HG03139 (cell line): ENCODE results near the gene DLG5.
"Not testable (repeated sequence)": the region's sequence is repeated elsewhere in the genome, so short reads cannot be mapped to it uniquely, and the experiment has no call there.

Experiments
- ATAC-seq: cut with Tn5 transposase; IDR thresholded peaks from one replicate; pipeline ENCODE4 v1.9.1; 2021; ENCODE audit not compliant: unreplicated experiment

DLG5 gene

DNA sequence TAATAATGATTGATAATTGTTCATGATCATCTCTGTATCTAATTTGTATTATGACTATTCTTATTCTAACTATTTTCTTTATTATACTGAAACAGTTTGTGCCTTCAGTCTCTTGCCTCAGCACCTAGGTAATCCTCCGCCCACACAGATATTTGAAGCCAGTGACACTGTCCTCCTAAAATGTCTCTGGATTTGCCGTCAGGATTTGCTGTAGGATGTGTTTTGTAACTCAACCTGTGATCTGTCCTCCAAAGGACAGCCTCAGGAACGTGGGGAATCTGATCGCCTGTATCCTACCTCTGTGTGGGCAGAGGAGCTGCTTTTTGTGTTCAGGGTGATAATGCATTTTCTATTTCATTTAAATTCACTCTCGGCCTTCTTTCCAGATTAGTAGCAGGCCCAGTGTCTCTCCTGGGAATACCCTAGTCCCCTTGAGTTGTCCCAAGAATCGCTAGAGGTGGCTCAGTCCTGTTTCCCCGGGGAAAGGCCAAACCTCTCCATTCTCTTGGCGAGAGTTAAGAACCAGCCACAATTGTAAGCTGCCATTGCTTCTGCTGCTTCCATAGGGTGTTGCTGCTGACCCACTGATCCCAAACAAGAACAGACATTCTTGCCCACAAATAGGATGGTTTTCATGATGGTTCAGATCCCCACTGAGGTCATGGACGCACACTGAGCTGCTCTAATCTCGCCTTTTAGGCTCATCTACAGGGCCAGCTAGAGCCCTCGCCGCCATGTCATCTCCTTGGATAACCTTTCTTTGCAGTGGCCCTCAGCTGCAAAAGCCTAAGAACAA, 152.7 kb downstream of the DLG5 start:
- ATAC-seq, result no peak

DNA sequence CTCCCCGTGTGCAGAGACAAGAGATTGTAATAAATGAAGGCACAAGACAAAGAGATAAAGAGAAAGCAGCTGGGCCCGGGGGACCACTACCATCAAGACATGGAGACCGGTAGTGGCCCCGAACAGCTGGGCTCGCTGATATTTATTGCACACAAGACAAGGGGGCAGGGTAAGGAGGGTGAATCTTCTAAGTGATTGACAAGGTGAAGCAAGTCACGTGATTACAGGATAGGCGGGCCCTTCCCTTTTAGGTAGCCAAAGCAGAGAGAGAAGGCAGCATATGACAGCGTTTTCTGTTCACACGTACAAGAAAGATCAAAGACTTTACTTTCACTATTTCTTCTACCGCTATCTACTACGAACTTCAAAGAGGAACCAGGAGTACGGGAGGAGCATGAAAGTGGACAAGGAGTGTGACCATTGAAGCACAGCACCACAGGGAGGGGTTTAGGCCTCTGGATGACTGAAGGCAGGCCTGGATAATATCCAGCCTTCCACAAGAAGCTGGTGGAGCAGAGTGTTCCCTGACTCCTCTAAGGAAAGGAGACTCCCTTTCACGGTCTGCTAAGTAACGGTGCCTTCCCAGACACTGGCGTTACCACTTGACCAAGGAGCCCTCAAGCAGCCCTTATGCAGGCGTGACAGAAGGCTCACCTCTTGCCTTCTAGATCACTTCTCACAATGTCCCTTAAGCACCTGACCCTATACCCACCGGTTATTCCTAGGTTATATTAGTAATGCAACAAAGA, 153.5 kb downstream of the DLG5 start:
- ATAC-seq, result not testable (repeated sequence)

DNA sequence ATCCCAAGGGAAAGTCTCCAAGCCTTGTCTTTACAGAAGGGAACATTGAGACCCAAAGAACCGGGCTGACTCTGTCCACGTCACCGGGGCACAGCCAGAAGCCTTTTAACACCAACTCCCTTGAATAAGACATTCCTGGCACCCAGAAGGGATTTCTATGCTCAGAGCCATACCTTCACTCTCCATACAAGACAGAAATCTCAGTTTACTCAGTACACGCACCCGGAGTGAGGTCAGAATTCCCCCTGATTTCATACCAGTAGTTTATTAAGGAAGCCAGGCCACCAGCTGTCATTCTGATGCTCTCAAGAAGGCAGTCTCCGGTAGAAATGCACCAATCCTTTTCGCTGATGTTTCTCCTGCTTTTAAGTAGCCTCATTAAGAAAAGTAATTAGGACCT, 154.7 kb downstream of the DLG5 start:
- ATAC-seq, result no peak

DNA sequence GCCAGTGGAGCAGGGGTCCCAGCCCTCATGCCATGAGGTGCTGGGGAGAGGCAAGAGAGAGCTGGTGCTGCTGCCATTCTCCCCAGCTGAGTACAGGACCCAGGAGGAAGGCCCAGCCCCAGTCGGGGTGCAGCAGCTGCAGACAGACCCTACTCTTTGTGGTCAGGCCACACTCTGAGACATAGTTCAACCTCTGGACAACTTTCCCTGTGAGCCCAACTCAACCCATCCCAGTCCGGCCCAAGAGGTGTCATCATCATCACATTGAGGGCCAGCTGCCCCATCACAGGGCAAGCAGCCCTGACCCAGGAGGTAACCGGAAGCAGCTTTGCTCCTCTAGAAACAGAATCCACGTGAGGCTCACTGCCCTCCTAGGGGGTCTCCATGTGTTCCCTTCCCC, 155.1 kb downstream of the DLG5 start:
- no peak for ATAC-seq

DNA sequence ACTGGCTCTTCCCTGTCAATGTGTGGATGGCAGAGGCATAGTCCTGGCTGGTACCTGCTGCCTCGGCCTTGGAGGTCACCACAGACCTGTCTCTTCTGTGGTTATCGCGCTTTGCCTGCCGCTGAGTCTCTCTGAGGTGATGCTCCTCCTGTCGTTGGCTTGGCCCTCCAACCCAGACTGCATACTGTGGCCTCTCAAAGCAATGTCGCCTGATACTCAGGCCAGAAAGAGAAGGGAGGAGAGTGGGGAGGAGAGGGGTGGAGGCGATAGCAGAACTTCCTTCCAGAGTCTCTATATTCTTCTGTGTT, 155.7 kb downstream of the DLG5 start:
- ATAC-seq, result no peak

DNA sequence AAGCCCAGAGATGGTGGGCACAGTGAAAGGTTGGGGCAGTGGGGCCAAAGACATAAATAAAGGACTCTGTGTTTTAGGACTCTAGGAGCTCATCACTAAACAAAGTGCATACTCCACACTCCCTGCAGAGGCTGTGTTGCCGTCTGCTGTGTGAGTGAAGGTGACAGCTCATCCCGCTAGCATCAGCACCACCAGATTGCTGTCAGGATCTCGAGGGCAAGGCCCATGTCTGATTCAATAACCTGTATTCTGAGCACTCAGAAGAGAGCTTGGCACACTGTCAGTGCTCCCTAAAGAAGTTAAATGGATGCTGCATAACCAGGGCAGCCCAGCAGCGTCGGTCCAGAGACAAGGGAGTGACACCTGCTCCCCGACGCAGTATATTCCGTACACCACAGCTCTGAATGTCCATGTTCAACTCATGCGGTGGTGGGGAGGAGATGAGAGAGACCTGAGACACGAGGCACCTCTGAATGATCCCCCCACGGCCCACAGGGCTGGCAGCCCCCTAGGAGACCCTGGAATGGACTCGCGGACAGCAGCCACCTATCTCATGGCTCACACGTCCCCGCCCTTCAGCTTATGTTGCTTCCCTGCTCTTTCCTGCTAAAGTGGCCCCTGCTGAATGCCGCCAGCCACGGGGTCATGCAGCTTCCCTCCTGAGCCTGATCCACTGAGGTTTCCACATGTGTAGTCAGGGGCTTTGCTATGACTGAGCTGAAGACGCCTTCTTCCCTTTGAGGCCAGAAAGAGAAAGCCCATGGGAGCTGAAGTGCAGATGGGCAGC, 156.3 kb downstream of the DLG5 start:
- ATAC-seq, result no peak

DNA sequence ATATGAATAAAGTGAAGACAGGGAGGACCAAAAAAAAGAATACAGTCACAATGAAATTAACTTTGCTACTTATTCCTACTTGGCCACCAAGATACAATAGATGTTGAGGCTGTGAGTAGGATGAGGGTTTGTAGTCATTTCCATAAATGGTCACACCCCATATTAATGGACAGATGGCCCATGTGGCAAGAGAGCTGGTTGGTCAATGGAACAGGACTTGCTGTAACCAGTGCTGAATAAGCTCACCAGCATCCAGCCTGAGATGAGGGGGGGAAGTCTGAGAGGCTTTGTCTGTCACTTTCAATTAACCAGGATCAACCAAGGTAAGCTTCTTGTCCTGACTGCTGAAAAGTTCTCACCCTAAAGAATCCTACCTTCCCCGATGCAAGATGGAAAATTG, 158.5 kb downstream of the DLG5 start:
- ATAC-seq, result no peak

DNA sequence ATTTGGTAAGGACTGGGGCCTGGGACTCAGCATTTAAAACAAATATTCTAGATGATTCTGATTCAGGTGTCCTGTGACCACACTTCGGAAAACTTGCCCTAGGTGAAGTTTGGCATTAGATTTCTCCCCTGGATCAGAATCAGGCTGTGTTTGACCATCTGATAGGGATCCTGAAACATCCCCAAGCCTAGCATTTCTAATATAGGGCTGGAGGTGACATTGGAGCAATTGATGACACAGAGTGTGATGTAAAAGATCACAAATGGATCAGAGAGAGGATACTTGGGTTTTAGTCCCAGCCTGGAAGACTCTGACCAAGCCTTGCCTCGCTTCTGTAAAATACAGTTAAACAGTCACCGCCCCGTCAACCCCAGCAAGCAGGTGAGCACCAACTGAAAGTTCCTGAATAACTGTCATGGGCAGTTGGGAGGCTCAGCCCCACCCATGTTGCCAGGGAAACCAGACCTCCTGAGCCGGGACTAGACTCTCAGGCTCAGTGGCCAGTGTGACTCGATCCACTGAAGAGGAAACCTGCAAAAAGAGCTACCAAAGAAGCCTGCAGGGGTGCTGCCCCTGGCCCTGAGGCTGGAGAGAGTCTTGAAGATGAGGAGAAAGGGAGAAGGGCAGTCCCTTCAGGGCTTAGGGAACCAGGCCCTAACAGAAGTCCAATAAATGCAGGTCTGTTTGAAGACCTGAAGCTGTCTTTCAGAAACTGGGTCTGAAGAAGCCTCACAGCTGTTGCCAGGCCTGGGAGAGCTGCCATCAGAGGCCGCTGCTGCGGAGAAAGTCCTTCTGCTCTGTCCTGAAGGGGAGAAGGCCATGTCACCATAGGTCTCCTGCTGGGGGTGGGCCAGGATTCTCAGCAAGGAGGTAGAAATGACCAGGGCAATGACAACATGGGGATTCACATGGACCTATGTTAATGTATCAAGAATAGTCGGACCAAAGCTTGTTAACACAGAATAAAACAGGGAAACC, 162.8 kb downstream of the DLG5 start:
- ATAC-seq, result no peak

DNA sequence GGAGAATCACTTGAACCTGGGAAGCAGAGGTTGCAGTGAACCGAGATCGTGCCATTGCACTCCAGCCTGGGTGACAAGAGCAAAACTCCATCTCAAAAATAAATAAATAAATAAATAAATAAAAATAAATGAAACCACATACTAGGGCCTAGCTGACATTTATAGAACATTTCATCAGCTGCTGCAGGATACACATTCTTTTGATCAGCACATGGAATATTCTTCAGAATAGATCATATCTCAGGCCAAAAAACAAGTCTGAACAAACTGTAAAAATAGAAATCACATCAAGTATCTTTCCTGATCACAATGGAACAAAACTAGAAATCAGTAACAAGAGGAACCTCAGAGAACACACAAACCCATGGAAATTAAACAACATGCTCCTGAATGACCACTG, 168.1 kb downstream of the DLG5 start:
- not testable (repeated sequence) for ATAC-seq

DNA sequence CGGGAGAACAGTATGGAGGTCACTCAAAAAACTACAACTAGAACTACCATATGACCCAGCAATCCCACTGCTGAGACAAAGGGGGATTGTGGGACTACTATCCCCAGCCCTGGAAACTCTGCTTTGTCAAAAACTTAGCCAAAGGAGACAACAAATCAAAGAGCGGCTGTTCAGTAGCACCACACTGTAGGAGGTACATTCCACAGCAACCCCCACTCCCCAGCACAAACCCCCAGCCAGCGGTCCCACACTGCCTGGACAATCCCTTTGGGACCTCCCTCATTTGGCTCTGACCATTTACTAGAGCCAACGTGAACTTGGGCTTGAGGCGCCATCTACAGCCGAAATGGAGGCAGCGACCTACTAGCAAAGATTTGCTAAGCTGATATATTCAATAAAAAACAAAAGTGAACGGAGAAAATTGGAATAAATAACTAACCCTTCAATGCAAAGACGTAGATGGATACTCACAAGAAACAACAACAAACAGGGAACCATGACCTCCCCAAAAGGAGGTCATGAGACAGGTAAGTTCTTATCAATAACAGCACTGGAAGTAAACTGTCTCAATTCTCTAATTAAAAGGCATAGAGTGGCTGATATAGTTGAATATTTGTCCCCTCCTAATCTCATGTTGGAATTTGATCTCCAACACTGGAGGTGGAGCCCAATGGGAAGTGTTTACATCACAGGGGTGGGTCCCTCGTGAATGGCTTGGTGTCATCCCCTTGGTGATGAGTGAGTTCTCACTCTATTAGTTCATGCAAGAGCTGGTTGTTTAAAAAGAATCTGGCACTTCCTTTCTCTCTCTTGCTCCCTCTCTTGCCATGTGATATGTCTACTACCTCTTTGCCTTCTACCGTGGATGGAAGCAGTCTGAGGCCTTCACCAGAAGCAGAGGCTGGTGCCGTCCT, 170.0 kb downstream of the DLG5 start:
- no peak for ATAC-seq

DNA sequence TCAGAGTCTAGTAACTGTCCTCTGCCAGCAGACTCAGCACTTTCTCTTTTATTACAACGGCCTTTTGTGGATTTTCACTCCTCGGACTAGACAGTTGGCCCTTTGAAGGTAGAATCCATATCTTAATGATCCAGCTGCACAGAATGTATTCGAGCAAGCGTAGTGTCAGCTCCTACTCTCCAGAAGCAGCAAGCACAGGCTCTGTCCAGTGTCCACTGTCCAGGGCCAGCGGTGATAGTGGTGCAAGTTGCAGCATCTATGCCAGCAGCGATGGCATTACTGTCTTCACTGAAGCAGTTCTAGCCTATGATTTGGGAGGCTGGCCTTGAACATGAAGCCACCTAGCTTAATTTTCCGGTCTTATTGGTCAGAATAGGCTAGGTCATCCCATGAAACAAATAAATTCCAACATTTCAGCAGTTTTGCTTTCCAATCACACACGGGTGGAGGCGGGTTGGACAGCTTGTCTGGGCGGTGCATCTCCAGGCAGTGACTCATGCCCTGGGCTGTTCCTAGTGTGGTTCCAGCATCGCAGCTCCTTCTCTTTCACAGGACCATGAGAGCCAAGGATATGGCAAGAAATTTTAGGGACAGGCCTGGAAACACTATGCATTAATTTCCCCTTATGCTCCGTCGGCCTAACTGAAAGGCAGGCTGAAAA, 180.4 kb downstream of the DLG5 start:
- no peak for ATAC-seq

DNA sequence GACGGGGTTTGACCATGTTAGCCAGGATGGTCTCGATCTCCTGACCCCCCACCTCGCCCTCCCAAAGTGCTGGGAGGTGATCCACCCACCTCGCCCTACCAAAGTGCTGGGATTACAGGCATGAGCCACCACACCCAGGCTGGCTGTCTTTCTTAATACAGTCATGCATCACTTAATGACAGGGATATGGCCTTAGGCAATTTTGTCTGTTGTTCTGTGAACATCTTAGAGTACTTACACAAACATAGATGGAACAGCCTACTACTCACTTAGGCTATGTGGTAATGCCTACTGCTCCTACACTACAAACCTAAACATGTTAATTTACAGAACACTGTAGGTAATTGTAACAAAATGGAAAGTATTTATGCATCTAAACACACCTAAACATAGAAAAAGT, 182.3 kb downstream of the DLG5 start:
- ATAC-seq, result no peak

DNA sequence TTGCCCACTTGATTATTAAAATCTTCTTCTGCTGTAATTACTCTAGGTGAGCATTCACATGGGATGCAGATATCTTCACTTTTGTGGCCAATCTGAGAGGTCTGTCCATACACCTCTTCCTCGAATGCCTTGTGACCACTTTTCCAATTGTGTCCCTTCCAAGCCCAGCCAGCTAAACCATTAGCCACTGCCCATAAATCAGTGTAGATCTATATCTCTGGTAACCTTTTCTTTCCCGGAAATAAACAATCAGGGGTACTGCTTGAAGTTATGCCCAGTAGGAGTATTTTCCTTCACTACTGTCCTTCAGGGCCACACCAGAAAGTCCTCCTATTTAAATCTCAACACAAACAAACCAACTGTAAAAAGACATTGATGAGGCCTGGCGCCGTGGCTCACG, 184.4 kb downstream of the DLG5 start:
- no peak for ATAC-seq

DNA sequence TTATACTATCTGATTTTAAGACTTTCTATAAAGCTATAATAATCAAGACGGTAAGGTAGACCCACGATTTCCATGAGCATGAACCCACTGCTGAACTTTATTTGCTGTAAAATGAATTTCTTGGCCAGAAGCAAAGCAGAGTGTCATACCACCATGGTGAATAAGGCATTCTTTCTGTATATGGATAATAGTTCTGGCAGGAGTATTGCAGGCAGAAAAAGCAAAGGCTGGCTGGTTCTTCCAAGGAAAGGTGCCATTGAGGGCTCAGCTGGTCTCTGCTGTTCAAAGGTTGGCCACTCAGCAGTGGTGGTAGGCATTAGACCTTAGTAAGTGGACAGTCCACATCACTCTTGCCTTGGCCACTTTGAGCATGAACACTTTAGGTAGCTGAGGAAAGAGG, 184.8 kb downstream of the DLG5 start:
- no peak for ATAC-seq
